GM18502 (cell line): Measurements from ENCODE around the gene CCKAR.

Experiments used
- ATAC-seq: cut with Tn5 transposase; IDR thresholded peaks from one replicate; pipeline ENCODE4 v1.9.1; 2021; ENCODE audit warnings: mild to moderate bottlenecking; ENCODE audit not compliant: unreplicated experiment, poor library complexity

The CCKAR gene

GRCh38 chr4:26491449-26492170 is 1.3 kb upstream of the CCKAR start:
- no peak for ATAC-seq

- ATAC-seq, result no peak
Observed at GRCh38 chr4:26490960-26491284, 638 bp upstream of the CCKAR start.

- ATAC-seq, result no peak
Observed at GRCh38 chr4:26489101-26489985, 941 bp downstream of the CCKAR start.

GRCh38 chr4:26485684-26486083 is 4.6 kb downstream of the CCKAR start:
- no peak for ATAC-seq

DNA sequence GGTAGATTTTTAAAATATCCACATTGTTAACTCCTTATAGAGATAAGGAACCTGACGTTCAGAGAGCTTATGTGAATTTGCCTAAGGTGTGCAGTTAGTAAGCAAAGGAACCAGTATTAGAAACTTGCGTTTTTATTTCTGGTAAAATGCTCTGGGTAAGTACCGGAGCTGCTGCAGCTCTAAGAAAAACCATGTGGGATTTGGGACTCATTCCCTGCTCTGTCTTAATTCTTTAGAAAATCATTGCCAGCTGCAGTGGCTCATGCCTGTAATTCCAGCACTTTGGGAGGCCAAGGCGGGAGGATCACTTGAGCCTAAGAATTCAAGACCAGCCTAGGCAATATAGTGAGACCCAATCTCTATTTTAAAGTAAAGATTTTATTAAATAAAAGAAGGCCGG is 5.8 kb downstream of the CCKAR start:
- ATAC-seq, result no peak

DNA sequence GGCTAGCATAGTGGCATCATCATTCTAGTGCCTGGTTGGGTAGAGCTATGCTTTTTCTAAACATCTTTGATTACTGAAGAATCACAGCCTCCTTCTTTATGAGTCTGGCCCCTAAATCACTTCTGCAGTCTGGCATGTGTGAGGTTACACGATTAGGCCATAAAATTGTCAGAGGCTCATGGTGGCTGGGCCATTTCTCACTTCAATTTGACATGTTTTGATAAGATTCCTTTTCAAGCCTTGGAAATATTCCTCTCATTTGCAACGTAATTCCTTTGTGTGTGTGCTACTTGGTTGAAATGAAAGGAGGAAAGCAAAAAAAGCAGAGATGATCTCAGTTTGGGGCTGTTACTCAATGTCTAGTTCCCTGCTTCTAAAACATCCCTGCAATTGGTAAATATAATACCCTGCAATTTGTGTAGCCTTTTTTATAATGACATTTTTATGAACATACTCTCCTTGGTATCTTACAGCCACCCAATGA is 6.2 kb downstream of the CCKAR start:
- ATAC-seq, result no peak

DNA sequence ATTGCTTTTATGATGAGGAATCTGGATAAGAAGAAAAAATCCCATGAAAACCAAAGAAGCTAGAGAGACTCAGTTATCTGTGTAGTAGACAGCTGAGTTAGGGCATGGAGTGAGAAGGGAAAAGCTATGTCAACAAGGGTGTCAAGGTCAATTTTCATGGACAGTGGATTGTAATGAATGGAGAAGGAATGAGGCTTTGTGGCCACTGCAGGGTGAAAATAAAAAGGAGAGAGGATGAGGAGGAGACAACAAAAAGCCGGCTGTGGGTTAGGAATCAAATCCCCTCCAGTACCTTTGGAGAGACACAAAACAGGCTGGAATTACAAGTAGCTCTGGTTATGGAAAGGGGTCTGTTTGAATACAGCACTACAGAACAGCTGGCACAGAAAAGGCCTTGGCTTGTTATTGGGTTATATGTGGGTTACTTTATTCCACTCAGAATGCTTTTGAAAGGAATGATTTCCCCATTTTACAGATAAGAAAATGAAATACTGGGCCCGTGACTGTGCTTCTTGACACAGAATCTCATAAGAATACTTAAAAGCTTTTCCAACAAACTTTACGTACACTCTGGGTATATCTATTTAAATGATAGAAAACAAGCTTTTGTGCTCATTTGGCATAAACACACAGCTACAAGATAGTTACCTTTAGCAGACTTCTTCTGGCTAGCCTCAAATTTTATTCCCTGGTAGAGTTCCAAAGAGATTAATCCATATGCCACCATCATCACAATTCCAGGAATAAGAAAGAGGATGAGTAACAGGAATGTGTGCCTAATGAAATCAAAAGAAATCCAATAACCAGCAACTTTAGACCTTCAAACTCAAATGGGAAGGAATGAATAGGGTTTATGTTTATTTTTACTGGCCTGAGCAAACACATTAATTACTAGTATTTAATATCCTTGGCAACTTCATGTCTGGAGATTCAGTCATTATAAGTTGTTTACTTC is 7.5 kb downstream of the CCKAR start:
- no peak for ATAC-seq

DNA sequence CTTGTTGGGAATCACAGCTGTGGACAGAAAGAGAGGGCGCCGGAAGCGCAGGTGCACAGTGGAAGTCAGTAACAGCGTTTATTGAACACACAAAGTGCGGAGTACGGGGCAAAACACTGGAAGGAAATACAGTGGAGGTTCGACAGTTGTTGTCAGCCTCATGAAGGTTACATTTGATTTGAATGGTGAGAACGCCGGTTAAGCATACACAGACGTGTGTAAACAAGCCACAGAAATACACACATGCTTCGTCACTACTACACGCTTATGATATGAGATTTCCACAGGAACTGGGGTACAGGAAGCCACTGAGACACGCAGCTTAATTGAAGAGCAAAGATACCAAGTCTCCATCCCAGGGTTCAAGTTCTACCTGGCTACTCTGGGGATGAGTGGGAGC is 12.0 kb downstream of the CCKAR start:
- no peak for ATAC-seq

DNA sequence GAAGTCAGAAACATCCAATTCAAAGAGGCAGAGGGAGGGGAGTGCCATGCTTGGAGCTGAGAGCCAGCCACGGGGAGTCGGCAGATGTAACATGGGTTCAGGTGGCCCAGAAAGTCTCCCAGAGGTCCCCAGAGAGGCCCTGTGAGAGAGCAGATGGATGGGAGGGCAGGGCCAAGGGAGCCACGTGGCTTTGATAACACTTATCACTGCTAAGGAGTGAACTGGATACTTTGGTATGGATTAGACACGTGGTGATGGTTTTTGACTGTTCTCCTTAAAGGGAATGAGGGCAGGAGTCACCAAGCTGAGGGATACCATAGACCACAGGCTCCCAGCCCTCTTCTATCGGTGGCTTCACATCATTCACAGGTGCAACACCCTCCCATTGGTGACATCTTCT is 13.7 kb downstream of the CCKAR start:
- no peak for ATAC-seq

DNA sequence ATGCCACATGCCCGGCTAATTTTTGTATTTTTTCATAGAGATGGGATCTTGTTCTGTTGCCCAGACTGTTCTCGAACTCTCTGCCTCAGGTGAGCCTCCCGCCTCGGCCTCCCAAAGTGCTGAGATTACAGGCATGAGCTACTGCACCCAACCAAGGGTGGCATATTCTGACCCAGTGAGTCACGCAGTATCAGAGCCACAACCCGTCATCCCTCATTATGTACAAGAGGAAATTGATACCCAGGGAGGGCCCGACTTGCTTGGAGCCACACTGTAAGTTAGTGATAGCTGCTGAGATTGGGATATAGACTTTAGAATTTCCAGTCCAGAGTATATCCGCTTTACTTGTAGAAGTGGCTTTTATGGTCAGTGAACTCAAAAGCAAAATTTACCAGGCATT is 14.6 kb downstream of the CCKAR start:
- no peak for ATAC-seq

- no peak for ATAC-seq
Observed at GRCh38 chr4:26474551-26474950, 15.7 kb downstream of the CCKAR start.

DNA sequence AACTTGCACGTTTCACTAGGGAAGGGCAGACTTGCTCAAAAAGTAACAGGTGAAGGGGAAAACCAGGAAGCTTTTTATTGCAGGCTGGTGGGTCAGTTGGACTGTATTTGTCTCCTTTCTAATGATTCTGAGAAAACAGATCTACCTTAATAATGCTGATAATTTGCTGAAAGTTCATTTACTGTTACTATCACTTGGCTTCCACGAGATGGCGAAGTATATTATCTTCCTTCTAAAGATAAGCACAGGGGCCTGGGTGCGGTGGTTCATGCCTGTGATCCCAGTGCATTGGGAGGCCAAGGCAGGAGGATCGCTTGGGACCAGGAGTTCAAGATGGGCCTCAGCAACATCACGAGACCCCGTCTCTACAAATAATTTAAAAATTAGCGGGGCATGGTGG is 16.4 kb downstream of the CCKAR start:
- no peak for ATAC-seq

- ATAC-seq, result no peak
Observed at GRCh38 chr4:26471890-26472289, 18.4 kb downstream of the CCKAR start.

DNA sequence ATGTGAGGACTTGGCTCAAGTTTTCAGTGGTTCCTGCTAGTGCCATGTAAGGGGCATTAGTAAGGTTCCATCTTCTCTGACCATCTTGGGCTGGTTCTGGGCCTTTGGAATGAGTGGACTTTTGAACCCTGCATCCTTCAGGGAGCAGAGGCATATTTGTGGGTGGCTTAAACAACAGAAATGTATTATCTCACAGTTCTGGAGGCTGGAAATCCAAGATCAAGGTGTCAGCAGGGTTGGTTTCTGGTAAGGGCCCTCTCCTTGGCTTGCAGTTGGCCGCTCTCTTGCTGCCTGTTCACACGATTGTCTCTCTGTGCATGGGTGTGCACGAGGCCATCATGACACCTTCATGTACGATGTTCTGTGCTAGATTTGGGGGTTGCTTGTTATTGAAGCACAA is 21.3 kb downstream of the CCKAR start:
- ATAC-seq, result no peak

DNA sequence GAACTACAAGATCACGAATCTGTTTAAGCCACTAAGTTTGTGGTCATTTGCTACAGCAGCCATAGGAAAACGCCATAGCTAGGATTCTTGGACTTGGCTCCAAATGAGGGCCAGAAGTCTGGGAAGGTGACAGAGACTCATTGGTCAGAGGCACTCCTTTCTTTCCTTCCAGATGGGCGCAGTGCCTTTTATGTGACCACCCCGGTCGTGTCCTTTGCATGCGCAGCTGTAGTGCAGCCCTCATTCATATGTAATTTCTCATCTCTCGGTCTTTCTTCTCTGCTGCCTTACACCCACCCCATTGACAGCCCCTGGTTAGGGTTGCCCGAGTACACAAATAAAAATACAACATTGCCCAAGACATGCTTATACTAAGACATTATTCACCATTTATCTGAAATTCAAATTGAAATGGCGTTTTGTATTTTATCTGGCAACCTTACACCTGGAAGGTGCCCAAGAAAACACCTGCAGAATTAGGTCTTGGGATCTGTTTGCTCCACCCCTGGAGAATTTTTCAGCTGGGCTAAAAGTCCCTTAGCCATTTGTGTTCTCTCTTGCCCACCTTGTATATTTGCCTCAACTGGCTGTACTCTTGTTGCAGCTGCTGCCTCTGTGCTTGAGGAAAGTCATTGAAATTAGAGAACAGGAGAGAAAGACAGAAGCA is 21.9 kb downstream of the CCKAR start:
- no peak for ATAC-seq

GRCh38 chr4:26467724-26468123 is 22.6 kb downstream of the CCKAR start:
- ATAC-seq, result no peak

DNA sequence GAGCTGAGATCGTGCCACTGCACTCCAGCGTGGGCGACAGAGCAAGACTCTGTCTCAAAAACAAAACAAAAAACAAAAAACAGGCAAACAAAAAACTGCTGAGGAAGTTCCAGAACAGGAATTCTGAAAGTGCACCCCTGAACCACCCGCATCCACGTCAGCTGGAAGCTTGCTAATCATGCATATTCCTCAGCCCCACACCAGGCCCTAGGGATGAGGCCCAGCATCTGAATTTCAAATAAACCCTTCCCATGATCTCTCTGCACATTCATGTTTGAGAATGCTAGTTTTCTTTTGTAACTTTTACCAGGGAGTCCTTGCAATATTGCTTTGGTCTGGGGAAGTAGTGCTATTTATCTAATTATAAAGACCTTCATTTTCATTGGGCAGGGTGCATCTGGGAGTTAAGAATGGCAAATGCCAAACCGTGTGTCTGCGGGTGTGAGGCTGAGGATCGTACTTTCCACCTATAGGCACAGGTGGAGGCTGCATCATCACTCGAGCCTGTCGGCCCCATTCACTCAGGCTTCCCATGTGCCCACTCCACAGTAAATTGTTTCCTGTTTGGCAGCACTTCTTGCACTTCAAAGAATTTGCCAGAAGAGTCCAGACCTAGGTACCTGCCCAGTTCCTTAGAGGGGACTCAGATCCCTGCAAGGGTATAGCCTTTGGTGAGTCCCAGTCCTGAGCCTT is 23.6 kb downstream of the CCKAR start:
- ATAC-seq, result no peak

- ATAC-seq, result no peak
Observed at GRCh38 chr4:26464420-26465095, 25.7 kb downstream of the CCKAR start.

GRCh38 chr4:26463386-26463785 is 26.9 kb downstream of the CCKAR start:
- no peak for ATAC-seq
